GM12878 (cell line): ENCODE data around the gene ADPRS.

Experiments used
- BACH1 ChIP-seq: fragments of 450-650 bp; IDR thresholded peaks from 2 replicates; pipeline ENCODE4 v1.6.1; 2017; ENCODE audit warnings: mild to moderate bottlenecking, borderline replicate concordance
- HCFC1 ChIP-seq: fragments of 150-350 bp; IDR thresholded peaks from 2 replicates; pipeline ENCODE4 v1.6.1; 2014; ENCODE audit warnings: low read length
- NRF1 ChIP-seq: conservative IDR thresholded peaks from 2 replicates; pipeline ENCODE4 v1.6.1; 2011; ENCODE audit warnings: mild to moderate bottlenecking, low read depth, low read length, improper control_type of control experiment
- POLR2AphosphoS2 ChIP-seq: IDR thresholded peaks from 2 replicates; pipeline ENCODE4 v1.6.1; 2011; ENCODE audit warnings: low read depth, mild to moderate bottlenecking, low read length, improper control_type of control experiment, moderate library complexity
- TF ChIP-seq, protein P1 (sequence below), 3 experiments: IDR thresholded peaks in 2 of 3; conservative IDR thresholded peaks in 1 of 3; 2 replicates each; pipeline ENCODE4 v1.5.1; 2011; ENCODE audit warnings: low read depth in 3 of 3, low read length in 3 of 3, mild to moderate bottlenecking in 3 of 3, control low read depth in 2 of 3, moderate library complexity in 2 of 3, inconsistent platforms in 1 of 3, mixed read lengths in 1 of 3; ENCODE audit not compliant: control insufficient read depth in 2 of 3, insufficient read depth in 1 of 3; ENCODE audit errors: extremely low read depth in 1 of 3
- TF ChIP-seq, protein P2 (sequence below): IDR thresholded peaks from 2 replicates; pipeline ENCODE4 v1.6.1; 2012; ENCODE audit warnings: low read depth, low read length, improper control_type of control experiment
- TF ChIP-seq, protein P3 (sequence below): fragments of 450-650 bp; formaldehyde crosslinking; IDR thresholded peaks from 2 replicates; pipeline ENCODE4 v1.5.0; 2022; ENCODE audit warnings: mild to moderate bottlenecking, missing genetic modification characterization

DNA sequence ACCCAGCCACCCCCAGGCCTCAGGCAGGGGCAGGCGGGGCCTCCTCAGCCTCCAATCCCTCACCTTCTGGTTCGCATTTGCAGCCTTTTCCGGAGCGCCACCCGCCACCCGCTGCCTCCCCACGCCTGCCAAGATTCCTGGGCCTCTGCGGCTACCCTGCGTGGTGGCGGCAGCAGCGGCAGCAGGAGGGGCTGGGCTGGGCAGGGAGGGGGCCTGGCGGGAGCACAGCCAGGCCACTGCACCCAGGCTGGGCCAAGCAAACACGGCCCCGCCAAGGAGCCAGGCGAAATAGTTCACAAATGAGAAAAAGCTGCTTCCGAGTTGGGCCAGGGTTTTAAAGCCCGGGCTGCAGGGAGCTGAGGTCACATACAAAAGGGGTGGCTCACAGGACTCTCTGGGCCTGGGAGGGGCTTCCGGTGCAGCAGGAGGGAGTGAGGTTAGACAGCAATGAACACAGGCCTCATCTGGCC lies 26.5 kb downstream of the ADPRS start:
- TF ChIP-seq, protein P1, sequence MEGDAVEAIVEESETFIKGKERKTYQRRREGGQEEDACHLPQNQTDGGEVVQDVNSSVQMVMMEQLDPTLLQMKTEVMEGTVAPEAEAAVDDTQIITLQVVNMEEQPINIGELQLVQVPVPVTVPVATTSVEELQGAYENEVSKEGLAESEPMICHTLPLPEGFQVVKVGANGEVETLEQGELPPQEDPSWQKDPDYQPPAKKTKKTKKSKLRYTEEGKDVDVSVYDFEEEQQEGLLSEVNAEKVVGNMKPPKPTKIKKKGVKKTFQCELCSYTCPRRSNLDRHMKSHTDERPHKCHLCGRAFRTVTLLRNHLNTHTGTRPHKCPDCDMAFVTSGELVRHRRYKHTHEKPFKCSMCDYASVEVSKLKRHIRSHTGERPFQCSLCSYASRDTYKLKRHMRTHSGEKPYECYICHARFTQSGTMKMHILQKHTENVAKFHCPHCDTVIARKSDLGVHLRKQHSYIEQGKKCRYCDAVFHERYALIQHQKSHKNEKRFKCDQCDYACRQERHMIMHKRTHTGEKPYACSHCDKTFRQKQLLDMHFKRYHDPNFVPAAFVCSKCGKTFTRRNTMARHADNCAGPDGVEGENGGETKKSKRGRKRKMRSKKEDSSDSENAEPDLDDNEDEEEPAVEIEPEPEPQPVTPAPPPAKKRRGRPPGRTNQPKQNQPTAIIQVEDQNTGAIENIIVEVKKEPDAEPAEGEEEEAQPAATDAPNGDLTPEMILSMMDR (IDR thresholded peaks at IDR 0.05 in 2 of 3, conservative IDR thresholded peaks at IDR 0.05 in 1 of 3; ENCODE audit: control insufficient read depth in 2 of 3, extremely low read depth in 1 of 3, insufficient read depth in 1 of 3, low read depth in 3 of 3, low read length in 3 of 3) = no peak
- TF ChIP-seq, protein P2, sequence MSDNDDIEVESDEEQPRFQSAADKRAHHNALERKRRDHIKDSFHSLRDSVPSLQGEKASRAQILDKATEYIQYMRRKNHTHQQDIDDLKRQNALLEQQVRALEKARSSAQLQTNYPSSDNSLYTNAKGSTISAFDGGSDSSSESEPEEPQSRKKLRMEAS = no peak
- TF ChIP-seq NRF1 = no peak
- no peak for TF ChIP-seq BACH1
- TF ChIP-seq HCFC1 = no peak
- TF ChIP-seq, protein P3, sequence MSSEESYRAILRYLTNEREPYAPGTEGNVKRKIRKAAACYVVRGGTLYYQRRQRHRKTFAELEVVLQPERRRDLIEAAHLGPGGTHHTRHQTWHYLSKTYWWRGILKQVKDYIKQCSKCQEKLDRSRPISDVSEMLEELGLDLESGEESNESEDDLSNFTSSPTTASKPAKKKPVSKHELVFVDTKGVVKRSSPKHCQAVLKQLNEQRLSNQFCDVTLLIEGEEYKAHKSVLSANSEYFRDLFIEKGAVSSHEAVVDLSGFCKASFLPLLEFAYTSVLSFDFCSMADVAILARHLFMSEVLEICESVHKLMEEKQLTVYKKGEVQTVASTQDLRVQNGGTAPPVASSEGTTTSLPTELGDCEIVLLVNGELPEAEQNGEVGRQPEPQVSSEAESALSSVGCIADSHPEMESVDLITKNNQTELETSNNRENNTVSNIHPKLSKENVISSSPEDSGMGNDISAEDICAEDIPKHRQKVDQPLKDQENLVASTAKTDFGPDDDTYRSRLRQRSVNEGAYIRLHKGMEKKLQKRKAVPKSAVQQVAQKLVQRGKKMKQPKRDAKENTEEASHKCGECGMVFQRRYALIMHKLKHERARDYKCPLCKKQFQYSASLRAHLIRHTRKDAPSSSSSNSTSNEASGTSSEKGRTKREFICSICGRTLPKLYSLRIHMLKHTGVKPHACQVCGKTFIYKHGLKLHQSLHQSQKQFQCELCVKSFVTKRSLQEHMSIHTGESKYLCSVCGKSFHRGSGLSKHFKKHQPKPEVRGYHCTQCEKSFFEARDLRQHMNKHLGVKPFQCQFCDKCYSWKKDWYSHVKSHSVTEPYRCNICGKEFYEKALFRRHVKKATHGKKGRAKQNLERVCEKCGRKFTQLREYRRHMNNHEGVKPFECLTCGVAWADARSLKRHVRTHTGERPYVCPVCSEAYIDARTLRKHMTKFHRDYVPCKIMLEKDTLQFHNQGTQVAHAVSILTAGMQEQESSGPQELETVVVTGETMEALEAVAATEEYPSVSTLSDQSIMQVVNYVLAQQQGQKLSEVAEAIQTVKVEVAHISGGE = no peak
- no peak for TF ChIP-seq POLR2AphosphoS2
